ENCODE measurements around the gene MAPKAP1.

Gene MAPKAP1

GRCh38 chr9:125536776-125537175 is 170.2 kb downstream of the MAPKAP1 start:
- Histone ChIP-seq H3K9me3 (ENCODE audit: insufficient read depth, low read depth, low read length) (no peaks in the 10 kb centered on the region), H3K27me3 (ENCODE audit: insufficient read depth, low read length) (no peaks in the 10 kb centered on the region), H3K79me2 (ENCODE audit: control insufficient read depth, insufficient read depth, low read length, poor library complexity) (peaks cover 2% of the 10 kb centered on the region), H4K91ac (ENCODE audit: low read depth, low read length) (no peak overlapping the region), H2AFZ (ENCODE audit: insufficient read depth, low read length, poor library complexity) (no peak overlapping the region), H3K4me3 (ENCODE audit: low read depth, low read length) (no peak overlapping the region), H3K36me3 (ENCODE audit: control insufficient read depth in 1 of 2, insufficient read depth in 2 of 2, low read length in 2 of 2) (no peaks in the 10 kb centered on the region), H2BK12ac (ENCODE audit: low read length) (no peak overlapping the region), H3K14ac (ENCODE audit: low read length) (no peak overlapping the region), H4K12ac (ENCODE audit: low read depth, low read length) (no peak overlapping the region), H3K18ac (ENCODE audit: low read length) (no peak overlapping the region), H3K79me1 (ENCODE audit: low read length) (peaks cover 13% of the 10 kb centered on the region), H4K8ac (ENCODE audit: low read depth, low read length) (no peak overlapping the region), H2BK5ac (ENCODE audit: low read depth, low read length, poor library complexity) (no peak overlapping the region), H2BK120ac (ENCODE audit: insufficient read depth, low read length, poor library complexity) (no peak overlapping the region), H3K4ac (ENCODE audit: low read depth, low read length) (no peak overlapping the region), H3K9ac (ENCODE audit: low read length) (no peak overlapping the region), H3K23ac (ENCODE audit: low read length) (no peak overlapping the region), H3K27ac (ENCODE audit: low read depth, low read length) (peak overlapping the region; percentile 37), H3K4me2 (ENCODE audit: low read length) (no peak overlapping the region), H3K4me1 (ENCODE audit: control insufficient read depth in 1 of 2, insufficient read depth in 2 of 2, low read length in 2 of 2) (peaks cover 11 to 20% of the 10 kb centered on the region in 2 experiments), H2AK5ac (ENCODE audit: low read length) (no peak overlapping the region)
- no CpG with 5 or more reads among the region's 1 CpG for WGBS (ENCODE audit: extremely low coverage, insufficient coverage, insufficient read length)
- peak in 1 of 2 donors; percentile 27 for DNase-seq

GRCh38 chr9:125536167-125536772 is 170.7 kb downstream of the MAPKAP1 start:
- peaks cover 11 to 20% of the 10 kb centered on the region in 2 experiments for H3K4me1 ChIP-seq (ENCODE audit: control insufficient read depth in 1 of 2, insufficient read depth in 2 of 2, low read length in 2 of 2)
- no peak overlapping the region for H3K4me2 ChIP-seq (ENCODE audit: low read length)
- H3K4me3 ChIP-seq (ENCODE audit: low read depth, low read length) = no peak overlapping the region
- H3K4ac ChIP-seq (ENCODE audit: low read depth, low read length) = no peak overlapping the region
- peaks cover 2% of the 10 kb centered on the region for H3K79me2 ChIP-seq (ENCODE audit: control insufficient read depth, insufficient read depth, low read length, poor library complexity)
- no peaks in the 10 kb centered on the region for H3K9me3 ChIP-seq (ENCODE audit: insufficient read depth, low read depth, low read length)
- no peak overlapping the region for H3K14ac ChIP-seq (ENCODE audit: low read length)
- H2BK12ac ChIP-seq (ENCODE audit: low read length) = no peak overlapping the region
- no peak overlapping the region for H2AFZ ChIP-seq (ENCODE audit: insufficient read depth, low read length, poor library complexity)
- peaks cover 13% of the 10 kb centered on the region for H3K79me1 ChIP-seq (ENCODE audit: low read length)
- H3K9ac ChIP-seq (ENCODE audit: low read length) = no peak overlapping the region
- no peak overlapping the region for H4K12ac ChIP-seq (ENCODE audit: low read depth, low read length)
- no peak overlapping the region for H2BK5ac ChIP-seq (ENCODE audit: low read depth, low read length, poor library complexity)
- H3K36me3 ChIP-seq (ENCODE audit: control insufficient read depth in 1 of 2, insufficient read depth in 2 of 2, low read length in 2 of 2) = no peaks in the 10 kb centered on the region
- no peak overlapping the region for H4K91ac ChIP-seq (ENCODE audit: low read depth, low read length)
- H4K8ac ChIP-seq (ENCODE audit: low read depth, low read length) = no peak overlapping the region
- peak overlapping the region; percentile 37 for H3K27ac ChIP-seq (ENCODE audit: low read depth, low read length)
- no peaks in the 10 kb centered on the region for H3K27me3 ChIP-seq (ENCODE audit: insufficient read depth, low read length)
- no peak overlapping the region for H2AK5ac ChIP-seq (ENCODE audit: low read length)
- WGBS (ENCODE audit: extremely low coverage, insufficient coverage, insufficient read length) = no CpG with 5 or more reads among the region's 3 CpGs
- H2BK120ac ChIP-seq (ENCODE audit: insufficient read depth, low read length, poor library complexity) = no peak overlapping the region
- no peak overlapping the region for H3K18ac ChIP-seq (ENCODE audit: low read length)
- DNase-seq = peak; percentile 95 to 97
- no peak overlapping the region for H3K23ac ChIP-seq (ENCODE audit: low read length)

DNA sequence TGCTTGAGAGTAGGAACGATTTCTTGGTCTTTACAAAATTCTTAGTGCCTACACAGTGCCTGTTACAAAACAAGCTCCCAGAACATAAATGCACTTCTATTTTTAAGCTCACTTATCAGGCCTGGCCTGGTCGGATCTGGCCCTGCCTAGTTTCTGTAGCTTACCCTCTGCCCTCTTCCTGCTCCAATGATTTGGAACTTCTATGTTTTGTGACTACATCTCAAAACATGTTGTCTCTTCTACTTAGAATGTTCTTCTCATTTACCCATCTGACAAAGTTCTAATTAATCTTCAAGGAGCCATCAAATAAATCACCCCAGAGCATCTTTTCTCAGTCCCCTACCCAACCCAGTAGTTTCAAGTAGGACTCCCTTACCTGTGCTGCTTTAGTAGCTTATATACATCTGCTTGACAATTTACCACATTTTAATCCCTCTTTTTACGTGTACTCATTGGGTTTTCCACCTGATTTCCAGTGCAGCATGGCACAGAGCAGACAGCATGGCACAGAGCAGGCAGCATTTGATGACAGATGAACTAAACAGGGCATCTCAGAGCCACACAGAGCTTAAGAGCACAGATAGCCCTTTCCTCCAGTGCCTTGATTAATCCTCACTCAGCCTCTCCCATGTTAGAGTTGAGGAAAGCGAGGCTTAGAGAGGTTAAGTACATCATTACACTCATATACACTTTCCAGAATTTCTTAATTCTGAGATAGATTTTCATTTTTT is 171.9 kb downstream of the MAPKAP1 start:
- no peak for DNase-seq
- H4K8ac ChIP-seq (ENCODE audit: low read depth, low read length) = no peak overlapping the region
- H3K9me3 ChIP-seq (ENCODE audit: insufficient read depth, low read depth, low read length) = no peaks in the 10 kb centered on the region
- peak overlapping the region; percentile 81 for H2AK5ac ChIP-seq (ENCODE audit: low read length)
- no peak overlapping the region for H2AFZ ChIP-seq (ENCODE audit: insufficient read depth, low read length, poor library complexity)
- H3K36me3 ChIP-seq (ENCODE audit: control insufficient read depth in 1 of 2, insufficient read depth in 2 of 2, low read length in 2 of 2) = no peaks in the 10 kb centered on the region
- H3K4me2 ChIP-seq (ENCODE audit: low read length) = no peak overlapping the region
- H3K9ac ChIP-seq (ENCODE audit: low read length) = no peak overlapping the region
- peak overlapping the region; percentile 71 for H2BK5ac ChIP-seq (ENCODE audit: low read depth, low read length, poor library complexity)
- WGBS (ENCODE audit: extremely low coverage, insufficient coverage, insufficient read length) = no CpG with 5 or more reads among the region's 4 CpGs
- H3K27ac ChIP-seq (ENCODE audit: low read depth, low read length) = peak overlapping the region; percentile 15
- peak overlapping the region; percentile 16 for H3K14ac ChIP-seq (ENCODE audit: low read length)
- peaks cover 11 to 17% of the 10 kb centered on the region in 2 experiments for H3K4me1 ChIP-seq (ENCODE audit: control insufficient read depth in 1 of 2, insufficient read depth in 2 of 2, low read length in 2 of 2)
- no peaks in the 10 kb centered on the region for H3K27me3 ChIP-seq (ENCODE audit: insufficient read depth, low read length)
- H2BK12ac ChIP-seq (ENCODE audit: low read length) = peak overlapping the region; percentile 91
- peaks cover 2% of the 10 kb centered on the region for H3K79me2 ChIP-seq (ENCODE audit: control insufficient read depth, insufficient read depth, low read length, poor library complexity)
- H3K4ac ChIP-seq (ENCODE audit: low read depth, low read length) = peak overlapping the region; percentile 46
- H3K18ac ChIP-seq (ENCODE audit: low read length) = peak overlapping the region; percentile 43
- H3K23ac ChIP-seq (ENCODE audit: low read length) = no peak overlapping the region
- peaks cover 13% of the 10 kb centered on the region for H3K79me1 ChIP-seq (ENCODE audit: low read length)
- peak overlapping the region; percentile 69 for H4K91ac ChIP-seq (ENCODE audit: low read depth, low read length)
- peak overlapping the region; percentile 57 for H2BK120ac ChIP-seq (ENCODE audit: insufficient read depth, low read length, poor library complexity)
- H3K4me3 ChIP-seq (ENCODE audit: low read depth, low read length) = no peak overlapping the region
- no peak overlapping the region for H4K12ac ChIP-seq (ENCODE audit: low read depth, low read length)

DNA sequence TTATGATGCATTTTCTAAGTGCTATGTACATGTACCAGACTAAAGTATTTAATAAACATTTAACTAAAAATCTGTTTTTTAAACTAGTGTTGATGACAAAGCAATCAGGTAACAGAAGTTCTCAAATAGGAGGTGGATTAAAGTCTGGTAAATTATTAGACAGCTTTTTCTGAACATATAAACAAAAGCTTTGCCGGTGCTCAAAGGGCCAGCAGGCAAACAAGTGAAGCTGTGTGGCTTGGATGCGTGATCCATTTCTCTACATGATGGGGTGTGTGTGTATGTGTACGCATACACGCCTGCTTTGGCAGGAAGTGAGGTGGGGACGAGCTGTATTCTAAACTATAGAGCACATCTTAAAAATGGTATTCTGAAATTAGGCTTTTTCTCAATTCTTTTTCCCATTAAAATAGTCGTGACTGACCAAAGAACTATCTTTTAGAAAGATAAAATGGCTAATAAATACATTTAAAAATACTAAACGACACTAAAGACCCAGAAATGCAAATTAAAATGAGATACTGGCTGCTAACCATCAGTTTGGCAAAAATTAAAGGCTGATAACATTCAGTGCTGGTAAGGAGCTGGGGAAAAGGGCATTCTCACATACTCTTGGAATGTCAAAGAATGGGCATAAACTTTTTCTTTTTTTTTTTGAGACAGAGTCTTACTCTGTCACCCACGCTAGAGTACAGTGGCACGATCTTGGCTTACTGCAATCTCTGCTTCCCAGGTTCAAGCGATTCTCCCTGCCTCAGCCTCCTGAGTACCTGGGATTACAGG is 174.0 kb downstream of the MAPKAP1 start:
- WGBS (ENCODE audit: extremely low coverage, insufficient coverage, insufficient read length) = no CpG with 5 or more reads among the region's 10 CpGs

More for the DNA sequence above, 174.0 kb downstream of the MAPKAP1 start:
- Histone ChIP-seq H3K4me3 (ENCODE audit: low read depth, low read length) (no peak overlapping the region), H3K14ac (ENCODE audit: low read length) (no peak overlapping the region), H3K27ac (ENCODE audit: low read depth, low read length) (no peak overlapping the region), H3K4ac (ENCODE audit: low read depth, low read length) (no peak overlapping the region), H2AK5ac (ENCODE audit: low read length) (no peak overlapping the region), H2BK5ac (ENCODE audit: low read depth, low read length, poor library complexity) (no peak overlapping the region), H4K12ac (ENCODE audit: low read depth, low read length) (no peak overlapping the region), H3K79me1 (ENCODE audit: low read length) (peaks cover 9% of the 10 kb centered on the region), H3K27me3 (ENCODE audit: insufficient read depth, low read length) (no peaks in the 10 kb centered on the region), H3K9ac (ENCODE audit: low read length) (no peak overlapping the region), H2BK120ac (ENCODE audit: insufficient read depth, low read length, poor library complexity) (no peak overlapping the region), H2AFZ (ENCODE audit: insufficient read depth, low read length, poor library complexity) (no peak overlapping the region), H2BK12ac (ENCODE audit: low read length) (no peak overlapping the region), H4K91ac (ENCODE audit: low read depth, low read length) (no peak overlapping the region), H4K8ac (ENCODE audit: low read depth, low read length) (no peak overlapping the region), H3K4me1 (ENCODE audit: control insufficient read depth in 1 of 2, insufficient read depth in 2 of 2, low read length in 2 of 2) (peaks cover 11 to 16% of the 10 kb centered on the region in 2 experiments), H3K4me2 (ENCODE audit: low read length) (no peak overlapping the region), H3K23ac (ENCODE audit: low read length) (no peak overlapping the region), H3K79me2 (ENCODE audit: control insufficient read depth, insufficient read depth, low read length, poor library complexity) (peaks cover 2% of the 10 kb centered on the region), H3K18ac (ENCODE audit: low read length) (no peak overlapping the region), H3K36me3 (ENCODE audit: control insufficient read depth in 1 of 2, insufficient read depth in 2 of 2, low read length in 2 of 2) (no peaks in the 10 kb centered on the region), H3K9me3 (ENCODE audit: insufficient read depth, low read depth, low read length) (no peaks in the 10 kb centered on the region)
- DNase-seq = no peak

Measured in trophoblast cell (in vitro differentiated cells and primary cell).